ENCODE measurements around the gene SPATS1. TPM values are rescaled to one million over a fixed set of nuclear protein-coding genes. Genes with fewer than 3 reads are reported as not detected.
A peak's percentile ranks its signal among the peaks of the same experiment; 100 is the strongest.

The SPATS1 gene
- total RNA-seq, 1 experiment from 2014 or later: not detected

GRCh38 chr6:44366781-44367180, 24.3 kb downstream of the SPATS1 start:
- H3K36me3 ChIP-seq: no peaks in the 10 kb centered on the region
- no peak for DNase-seq (ENCODE audit: low read depth in 1 of 2, low spot score in 2 of 2)
- H3K27me3 ChIP-seq (replicated peaks): peaks cover 29% of the 10 kb centered on the region; the same call in 1 of the 2 replicates
- no peak overlapping the region for H3K4me3 ChIP-seq
- H3K4me1 ChIP-seq (replicated peaks): no peaks in the 10 kb centered on the region
- no peaks in the 10 kb centered on the region for H3K9me3 ChIP-seq (replicated peaks)
- no peak overlapping the region for H3K27ac ChIP-seq

GRCh38 chr6:44367681-44368080, 25.2 kb downstream of the SPATS1 start:
- Histone ChIP-seq H3K9me3 (replicated peaks) (no peaks in the 10 kb centered on the region), H3K4me3 (no peak overlapping the region), H3K27ac (no peak overlapping the region), H3K27me3 (replicated peaks) (peaks cover 21% of the 10 kb centered on the region; the same call in 1 of the 2 replicates), H3K36me3 (no peaks in the 10 kb centered on the region), H3K4me1 (replicated peaks) (peaks cover 1% of the 10 kb centered on the region)
- no peak for DNase-seq (ENCODE audit: low read depth in 1 of 2, low spot score in 2 of 2)

- no peak overlapping the region for H3K4me3 ChIP-seq
- no peak overlapping the region for H3K27ac ChIP-seq
- peaks cover 15% of the 10 kb centered on the region for H3K4me1 ChIP-seq (replicated peaks)
- H3K36me3 ChIP-seq: no peaks in the 10 kb centered on the region
- H3K27me3 ChIP-seq (replicated peaks): peaks cover 19% of the 10 kb centered on the region; the same call in 1 of the 2 replicates
- peak in 1 of 2 experiments; percentile 22 for DNase-seq (ENCODE audit: low read depth in 1 of 2, low spot score in 2 of 2)
- H3K9me3 ChIP-seq (replicated peaks): no peaks in the 10 kb centered on the region
Observed at GRCh38 chr6:44373051-44373450, 30.6 kb downstream of the SPATS1 start.

GRCh38 chr6:44373787-44374186, 31.3 kb downstream of the SPATS1 start:
- no peaks in the 10 kb centered on the region for H3K9me3 ChIP-seq (replicated peaks)
- no peak overlapping the region for H3K4me3 ChIP-seq
- H3K36me3 ChIP-seq: no peaks in the 10 kb centered on the region
- H3K27ac ChIP-seq: no peak overlapping the region
- H3K27me3 ChIP-seq (replicated peaks): peaks cover 14% of the 10 kb centered on the region; the same call in 1 of the 2 replicates
- H3K4me1 ChIP-seq (replicated peaks): peaks cover 15% of the 10 kb centered on the region
- DNase-seq (ENCODE audit: low read depth in 1 of 2, low spot score in 2 of 2): peak in 1 of 2 experiments; percentile 11

GRCh38 chr6:44375071-44375470, 32.6 kb downstream of the SPATS1 start:
- Histone ChIP-seq H3K36me3 (no peaks in the 10 kb centered on the region), H3K4me1 (replicated peaks) (peaks cover 15% of the 10 kb centered on the region), H3K9me3 (replicated peaks) (no peaks in the 10 kb centered on the region), H3K27ac (no peak overlapping the region), H3K27me3 (replicated peaks) (peaks cover 12% of the 10 kb centered on the region; the same call in 1 of the 2 replicates), H3K4me3 (no peak overlapping the region)
- DNase-seq (ENCODE audit: low read depth in 1 of 2, low spot score in 2 of 2): no peak

GRCh38 chr6:44377484-44377883, 35.0 kb downstream of the SPATS1 start:
- no peak for DNase-seq (ENCODE audit: low read depth in 1 of 2, low spot score in 2 of 2)
- Histone ChIP-seq H3K27ac (no peak overlapping the region), H3K4me3 (no peak overlapping the region), H3K9me3 (replicated peaks) (no peaks in the 10 kb centered on the region), H3K27me3 (replicated peaks) (peaks cover 6% of the 10 kb centered on the region; the same call in 1 of the 2 replicates), H3K4me1 (replicated peaks) (peaks cover 15% of the 10 kb centered on the region), H3K36me3 (no peaks in the 10 kb centered on the region)

GRCh38 chr6:44377971-44378370, 35.5 kb downstream of the SPATS1 start:
- peaks cover 6% of the 10 kb centered on the region; the same call in 1 of the 2 replicates for H3K27me3 ChIP-seq (replicated peaks)
- DNase-seq (ENCODE audit: low read depth in 1 of 2, low spot score in 2 of 2): no peak
- H3K4me1 ChIP-seq (replicated peaks): peaks cover 11% of the 10 kb centered on the region
- H3K36me3 ChIP-seq: no peaks in the 10 kb centered on the region
- no peak overlapping the region for H3K27ac ChIP-seq
- no peak overlapping the region for H3K4me3 ChIP-seq
- no peaks in the 10 kb centered on the region for H3K9me3 ChIP-seq (replicated peaks)

- Histone ChIP-seq H3K9me3 (replicated peaks) (no peaks in the 10 kb centered on the region), H3K27me3 (replicated peaks) (peaks cover 6% of the 10 kb centered on the region; the same call in 1 of the 2 replicates), H3K36me3 (no peaks in the 10 kb centered on the region), H3K27ac (no peak overlapping the region), H3K4me1 (replicated peaks) (peaks cover 11% of the 10 kb centered on the region), H3K4me3 (no peak overlapping the region)
- no peak for DNase-seq (ENCODE audit: low read depth in 1 of 2, low spot score in 2 of 2)
Observed at GRCh38 chr6:44381739-44382138, 39.3 kb downstream of the SPATS1 start.

GRCh38 chr6:44386364-44386928, 44.0 kb downstream of the SPATS1 start:
- Histone ChIP-seq H3K4me3 (peak overlapping the region; percentile 73), H3K36me3 (peaks cover 17% of the 10 kb centered on the region), H3K4me1 (replicated peaks) (peaks cover 26% of the 10 kb centered on the region), H3K27me3 (replicated peaks) (no peaks in the 10 kb centered on the region), H3K27ac (peak overlapping the region; percentile 84), H3K9me3 (replicated peaks) (no peaks in the 10 kb centered on the region)
- DNase-seq (ENCODE audit: low read depth in 1 of 2, low spot score in 2 of 2): peak; percentile 86 to 88

- no peak for DNase-seq (ENCODE audit: low read depth in 1 of 2, low spot score in 2 of 2)
- Histone ChIP-seq H3K36me3 (peaks cover 22% of the 10 kb centered on the region), H3K27ac (peak overlapping the region; percentile 84), H3K27me3 (replicated peaks) (no peaks in the 10 kb centered on the region), H3K9me3 (replicated peaks) (no peaks in the 10 kb centered on the region), H3K4me3 (peak overlapping the region; percentile 73), H3K4me1 (replicated peaks) (peaks cover 26% of the 10 kb centered on the region)
Observed at GRCh38 chr6:44386929-44387345, 44.5 kb downstream of the SPATS1 start.

GRCh38 chr6:44387346-44388134, 45.1 kb downstream of the SPATS1 start, which contains the start of gene CDC5L:
Gene CDC5L (plus strand): TSS chr6:44387706. CDS start chr6:44387824, 118 bp downstream.
- peak; percentile 98 to 99 for DNase-seq (ENCODE audit: low read depth in 1 of 2, low spot score in 2 of 2)
- Histone ChIP-seq H3K27me3 (replicated peaks) (no peaks in the 10 kb centered on the region), H3K9me3 (replicated peaks) (no peaks in the 10 kb centered on the region), H3K27ac (peak within 1 kb of the TSS; percentile 84), H3K4me3 (peak within 1 kb of the TSS; percentile 73), H3K36me3 (peaks cover 28% of the 10 kb centered on the region), H3K4me1 (replicated peaks) (peaks cover 26% of the 10 kb centered on the region)

- no peak for DNase-seq (ENCODE audit: low read depth in 1 of 2, low spot score in 2 of 2)
- Histone ChIP-seq H3K27me3 (replicated peaks) (no peaks in the 10 kb centered on the region), H3K9me3 (replicated peaks) (no peaks in the 10 kb centered on the region), H3K4me3 (peak overlapping the region; percentile 73), H3K27ac (no peak overlapping the region), H3K36me3 (peaks cover 32% of the 10 kb centered on the region), H3K4me1 (replicated peaks) (peaks cover 26% of the 10 kb centered on the region)
Observed at GRCh38 chr6:44388135-44388487, 45.7 kb downstream of the SPATS1 start.

- Histone ChIP-seq H3K4me3 (peak overlapping the region; percentile 73; the same call in 1 of the 2 replicates), H3K9me3 (replicated peaks) (no peaks in the 10 kb centered on the region), H3K4me1 (replicated peaks) (peaks cover 26% of the 10 kb centered on the region), H3K27ac (no peak overlapping the region), H3K36me3 (peaks cover 40% of the 10 kb centered on the region), H3K27me3 (replicated peaks) (no peaks in the 10 kb centered on the region)
- DNase-seq (ENCODE audit: low read depth in 1 of 2, low spot score in 2 of 2): no peak
Observed at GRCh38 chr6:44388887-44389286, 46.4 kb downstream of the SPATS1 start.

- Histone ChIP-seq H3K9me3 (replicated peaks) (no peaks in the 10 kb centered on the region), H3K27me3 (replicated peaks) (no peaks in the 10 kb centered on the region), H3K4me3 (no peak overlapping the region), H3K27ac (no peak overlapping the region), H3K36me3 (peaks cover 50% of the 10 kb centered on the region), H3K4me1 (replicated peaks) (peaks cover 26% of the 10 kb centered on the region)
- no peak for DNase-seq (ENCODE audit: low read depth in 1 of 2, low spot score in 2 of 2)
Observed at GRCh38 chr6:44390158-44390683, 47.8 kb downstream of the SPATS1 start.
